ENCODE data around the gene RMI2.
"Not testable (repeated sequence)": the region's sequence is repeated elsewhere in the genome, so short reads cannot be mapped to it uniquely, and the experiment has no call there.

Gene RMI2

GRCh38 chr16:11296706-11297491, 48.4 kb upstream of the RMI2 start (continued):
- TF ChIP-seq CSRNP3 (CRISPR knock-in tag; IDR thresholded peaks at IDR 0.05) = no peak
- TF ChIP-seq GLIS3 (CRISPR knock-in tag; IDR thresholded peaks at IDR 0.05) = no peak

GRCh38 chr16:11297492-11298142, 47.6 kb upstream of the RMI2 start:
- TF ChIP-seq PATZ1 (CRISPR knock-in tag; IDR thresholded peaks at IDR 0.05; ENCODE audit: borderline replicate concordance) (peak; percentile 69; the same call in 1 of the 2 replicates), TCF4 (CRISPR knock-in tag; IDR thresholded peaks at IDR 0.05; ENCODE audit: borderline replicate concordance) (peak; percentile 17; the same call in 1 of the 2 replicates), ZFP30 (CRISPR knock-in tag; IDR thresholded peaks at IDR 0.05) (no peak)
- ATAC-seq = peak; percentile 93

GRCh38 chr16:11298143-11298900, 46.9 kb upstream of the RMI2 start:
- peak; percentile 4; the same call in 1 of the 3 replicates for ATAC-seq
- TF ChIP-seq ZNF70 (CRISPR knock-in tag; IDR thresholded peaks at IDR 0.05) (no peak), TCF4 (CRISPR knock-in tag; IDR thresholded peaks at IDR 0.05; ENCODE audit: borderline replicate concordance) (no peak), CSDC2 (CRISPR knock-in tag; IDR thresholded peaks at IDR 0.05) (no peak), ISL1 (CRISPR knock-in tag; IDR thresholded peaks at IDR 0.05) (no peak), ZNF8 (CRISPR knock-in tag; IDR thresholded peaks at IDR 0.05) (no peak), ESRRG (CRISPR knock-in tag; IDR thresholded peaks at IDR 0.05) (no peak)

GRCh38 chr16:11298950-11299547, 46.2 kb upstream of the RMI2 start:
- not testable (repeated sequence) for ATAC-seq

GRCh38 chr16:11299865-11300559, 45.2 kb upstream of the RMI2 start:
- ATAC-seq = no peak
- TF ChIP-seq ZFP30 (CRISPR knock-in tag; IDR thresholded peaks at IDR 0.05) (no peak), PPARA (CRISPR knock-in tag; IDR thresholded peaks at IDR 0.05; ENCODE audit: borderline replicate concordance) (no peak), CSRNP3 (CRISPR knock-in tag; IDR thresholded peaks at IDR 0.05) (no peak), RARB (CRISPR knock-in tag; IDR thresholded peaks at IDR 0.05) (no peak), TOX (CRISPR knock-in tag; IDR thresholded peaks at IDR 0.05; ENCODE audit: borderline replicate concordance) (no peak), CSDC2 (CRISPR knock-in tag; IDR thresholded peaks at IDR 0.05) (no peak), ZNF70 (CRISPR knock-in tag; IDR thresholded peaks at IDR 0.05) (no peak), ARNTL (CRISPR knock-in tag; IDR thresholded peaks at IDR 0.05; ENCODE audit: borderline replicate concordance, low read depth) (no peak), OSR1 (CRISPR knock-in tag; IDR thresholded peaks at IDR 0.05) (no peak), ISL1 (CRISPR knock-in tag; IDR thresholded peaks at IDR 0.05) (no peak), GLIS3 (CRISPR knock-in tag; IDR thresholded peaks at IDR 0.05) (no peak)

- no peak for ATAC-seq
- TF ChIP-seq SNAI2 (CRISPR knock-in tag; IDR thresholded peaks at IDR 0.05) = no peak
- no peak for TF ChIP-seq RARB (CRISPR knock-in tag; IDR thresholded peaks at IDR 0.05)
- TF ChIP-seq CREB5 (CRISPR knock-in tag; IDR thresholded peaks at IDR 0.05; ENCODE audit: low read depth) = no peak
- no peak for TF ChIP-seq POU6F1 (CRISPR knock-in tag; IDR thresholded peaks at IDR 0.05; ENCODE audit: borderline replicate concordance, low read depth)
- TF ChIP-seq PPARA (CRISPR knock-in tag; IDR thresholded peaks at IDR 0.05; ENCODE audit: borderline replicate concordance) = no peak
- TF ChIP-seq ZNF8 (CRISPR knock-in tag; IDR thresholded peaks at IDR 0.05) = no peak
- TF ChIP-seq PATZ1 (CRISPR knock-in tag; IDR thresholded peaks at IDR 0.05; ENCODE audit: borderline replicate concordance) = no peak
- no peak for TF ChIP-seq ESRRG (CRISPR knock-in tag; IDR thresholded peaks at IDR 0.05)
- TF ChIP-seq ZFP30 (CRISPR knock-in tag; IDR thresholded peaks at IDR 0.05) = no peak
Measured at GRCh38 chr16:11300560-11300892, 44.7 kb upstream of the RMI2 start.

All from SK-N-SH treated with all-trans-retinoic acid at 6 μM for 48 hours (cell line).